GM12864 (cell line): Measurements from ENCODE around the gene CDCP2.
"Not testable (repeated sequence)": the region's sequence is repeated elsewhere in the genome, so short reads cannot be mapped to it uniquely, and the experiment has no call there.

ENCODE experiments used
- DNase-seq: peaks from one replicate; pipeline ENCODE4 v3.0.0-alpha.2; 2011; ENCODE audit warnings: low read depth
- H3K4me3 ChIP-seq: 2 replicates; pipeline ENCODE4 v1.5.1; 2011; ENCODE audit warnings: mild to moderate bottlenecking, low read depth, low read length, control low read depth
- TF ChIP-seq, protein P1 (sequence below): IDR thresholded peaks from 2 replicates; pipeline ENCODE4 v1.5.1; 2011; ENCODE audit warnings: low read depth, mild to moderate bottlenecking, moderate library complexity, low read length, control low read depth, inconsistent platforms; ENCODE audit errors: missing control alignments

The CDCP2 gene

GRCh38 chr1:54169068-54169467 lies 16.3 kb upstream of the CDCP2 start:
- no peak overlapping the region for H3K4me3 ChIP-seq
- DNase-seq: no peak
- TF ChIP-seq, protein P1, sequence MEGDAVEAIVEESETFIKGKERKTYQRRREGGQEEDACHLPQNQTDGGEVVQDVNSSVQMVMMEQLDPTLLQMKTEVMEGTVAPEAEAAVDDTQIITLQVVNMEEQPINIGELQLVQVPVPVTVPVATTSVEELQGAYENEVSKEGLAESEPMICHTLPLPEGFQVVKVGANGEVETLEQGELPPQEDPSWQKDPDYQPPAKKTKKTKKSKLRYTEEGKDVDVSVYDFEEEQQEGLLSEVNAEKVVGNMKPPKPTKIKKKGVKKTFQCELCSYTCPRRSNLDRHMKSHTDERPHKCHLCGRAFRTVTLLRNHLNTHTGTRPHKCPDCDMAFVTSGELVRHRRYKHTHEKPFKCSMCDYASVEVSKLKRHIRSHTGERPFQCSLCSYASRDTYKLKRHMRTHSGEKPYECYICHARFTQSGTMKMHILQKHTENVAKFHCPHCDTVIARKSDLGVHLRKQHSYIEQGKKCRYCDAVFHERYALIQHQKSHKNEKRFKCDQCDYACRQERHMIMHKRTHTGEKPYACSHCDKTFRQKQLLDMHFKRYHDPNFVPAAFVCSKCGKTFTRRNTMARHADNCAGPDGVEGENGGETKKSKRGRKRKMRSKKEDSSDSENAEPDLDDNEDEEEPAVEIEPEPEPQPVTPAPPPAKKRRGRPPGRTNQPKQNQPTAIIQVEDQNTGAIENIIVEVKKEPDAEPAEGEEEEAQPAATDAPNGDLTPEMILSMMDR: no peak

DNA sequence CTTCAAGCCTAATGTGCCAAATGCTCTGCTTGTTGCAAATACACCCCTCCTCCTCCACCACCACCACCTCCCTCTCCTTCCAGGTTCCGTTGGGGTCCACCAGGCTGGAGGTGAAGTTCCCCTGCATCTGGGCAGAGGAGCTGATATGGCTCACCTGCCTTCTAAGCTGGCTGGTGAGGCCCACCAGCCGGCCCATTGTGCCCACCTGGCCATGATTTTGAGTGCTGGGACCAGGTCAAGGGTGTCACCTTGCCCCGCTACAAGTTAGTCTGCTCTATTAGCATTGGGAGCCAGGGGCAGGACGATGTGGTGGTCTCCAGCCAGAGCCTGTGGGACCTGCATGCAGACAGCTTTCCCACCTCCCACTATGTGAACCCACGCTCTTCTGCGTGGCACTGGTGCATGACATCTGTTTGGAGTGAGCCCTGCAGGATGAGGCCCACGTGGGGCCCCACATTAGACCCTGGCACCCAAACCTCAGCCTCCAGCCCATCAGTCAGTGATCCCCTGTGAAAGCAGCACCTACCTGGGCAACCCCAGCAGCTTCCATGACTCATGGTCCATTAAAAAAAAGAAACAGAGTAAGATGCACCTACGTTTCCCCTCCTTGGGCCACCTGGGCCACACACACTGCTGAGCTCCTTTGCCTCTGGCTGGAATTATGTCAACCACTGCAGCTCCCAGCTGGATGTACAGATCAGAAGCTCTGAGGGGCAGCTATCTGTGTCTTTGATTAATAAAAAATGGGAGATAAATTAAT lies 15.6 kb upstream of the CDCP2 start:
- DNase-seq: no peak
- TF ChIP-seq, protein P1: no peak

DNA sequence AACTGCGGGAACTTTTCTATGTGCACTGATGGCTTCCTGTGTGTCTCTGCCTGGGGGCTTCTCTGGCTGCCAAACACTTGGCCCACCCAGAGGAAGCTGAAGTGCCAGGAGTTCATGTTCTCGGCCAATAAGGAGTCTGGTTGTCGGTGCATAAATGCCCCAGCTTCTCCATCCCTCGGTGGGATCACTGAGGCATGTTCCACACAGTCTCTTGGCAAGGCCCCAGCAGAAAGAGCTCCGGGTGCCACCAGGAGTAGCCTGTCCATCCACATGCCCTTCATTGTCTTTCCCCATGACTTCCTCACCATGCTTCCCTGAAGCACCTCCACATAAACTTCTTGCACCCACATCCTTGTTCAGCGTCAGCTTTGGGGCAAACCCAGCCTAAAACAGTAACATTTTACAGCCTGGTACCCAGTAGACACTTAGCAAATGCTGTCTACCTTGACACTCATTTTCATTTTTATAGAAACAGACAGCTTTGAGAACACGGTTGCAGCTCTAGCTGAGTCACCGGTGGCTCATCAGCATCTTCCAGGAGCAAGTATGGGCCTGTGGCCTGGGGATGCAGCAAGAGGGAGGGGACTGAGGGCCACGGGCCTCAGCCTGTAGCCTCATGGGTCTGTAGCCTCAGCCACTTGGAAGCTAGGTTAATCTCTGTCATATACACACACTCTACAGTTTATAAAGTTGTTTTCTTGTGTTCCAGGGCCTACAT lies 14.8 kb upstream of the CDCP2 start:
- DNase-seq: no peak
- no peak overlapping the region for H3K4me3 ChIP-seq
- TF ChIP-seq, protein P1: no peak

More for the DNA sequence above, 15.6 kb upstream of the CDCP2 start:
- H3K4me3 ChIP-seq: no peak overlapping the region

DNA sequence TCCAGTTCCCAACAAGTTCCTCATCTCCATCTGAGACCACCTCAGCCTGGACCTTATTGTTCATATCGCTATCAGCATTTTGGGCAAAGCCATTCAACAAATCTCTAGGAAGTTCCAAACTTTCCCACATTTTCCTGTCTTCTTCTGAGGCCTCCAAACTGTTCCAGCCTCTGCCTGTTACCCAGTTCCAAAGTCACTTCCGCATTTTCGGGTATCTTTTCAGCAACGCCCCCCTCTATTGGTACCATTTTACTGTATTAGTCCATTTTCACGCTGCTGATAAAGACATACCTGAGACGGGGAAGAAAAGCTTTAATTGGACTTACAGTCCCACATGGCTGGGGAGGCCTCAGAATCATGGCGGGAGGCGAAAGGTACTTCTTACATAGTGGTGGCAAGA lies 13.6 kb upstream of the CDCP2 start:
- DNase-seq, H3K4me3 ChIP-seq: not testable (repeated sequence)

DNA sequence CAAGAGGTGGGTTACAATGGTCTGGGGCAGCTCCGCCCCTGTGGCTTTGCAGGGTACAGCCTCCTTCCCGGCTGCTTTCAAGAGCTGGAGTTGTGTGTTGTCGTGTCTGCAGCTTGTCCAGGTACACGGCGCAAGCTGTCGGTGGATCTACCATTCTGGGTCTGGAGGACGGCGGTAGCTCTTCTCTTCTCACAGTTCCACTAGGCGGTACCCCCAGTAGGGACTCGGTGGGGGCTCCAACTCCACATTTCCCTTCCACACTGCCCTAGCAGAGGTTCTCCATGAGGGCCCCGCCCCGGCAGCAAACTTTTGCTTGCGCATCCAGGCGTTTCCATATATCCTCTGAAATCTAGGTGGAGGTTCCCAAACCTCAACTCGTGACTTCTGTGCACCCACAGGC lies 12.3 kb upstream of the CDCP2 start:
- no peak overlapping the region for H3K4me3 ChIP-seq
- no peak for DNase-seq
- TF ChIP-seq, protein P1: no peak

DNA sequence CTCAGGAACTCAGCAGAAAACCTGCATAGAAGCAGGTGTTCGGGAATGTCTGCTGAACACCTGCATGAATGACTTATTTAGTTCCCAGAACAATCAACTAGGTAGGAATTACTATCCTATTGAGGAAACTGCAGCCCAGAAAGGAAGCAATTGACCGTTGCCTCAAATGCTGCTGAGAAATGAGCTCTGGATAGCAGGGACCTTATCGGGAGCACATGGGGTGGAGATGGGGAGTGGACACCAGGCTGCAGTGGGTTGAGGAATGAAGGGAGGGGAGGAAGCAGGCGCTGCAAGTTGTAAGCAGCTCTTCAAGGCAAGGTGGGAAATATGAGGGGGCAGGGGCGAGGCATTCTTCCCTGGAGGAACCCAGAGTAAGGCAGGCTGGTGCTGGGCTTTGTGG lies 10.8 kb upstream of the CDCP2 start:
- TF ChIP-seq, protein P1: no peak
- H3K4me3 ChIP-seq: no peak overlapping the region
- no peak for DNase-seq

DNA sequence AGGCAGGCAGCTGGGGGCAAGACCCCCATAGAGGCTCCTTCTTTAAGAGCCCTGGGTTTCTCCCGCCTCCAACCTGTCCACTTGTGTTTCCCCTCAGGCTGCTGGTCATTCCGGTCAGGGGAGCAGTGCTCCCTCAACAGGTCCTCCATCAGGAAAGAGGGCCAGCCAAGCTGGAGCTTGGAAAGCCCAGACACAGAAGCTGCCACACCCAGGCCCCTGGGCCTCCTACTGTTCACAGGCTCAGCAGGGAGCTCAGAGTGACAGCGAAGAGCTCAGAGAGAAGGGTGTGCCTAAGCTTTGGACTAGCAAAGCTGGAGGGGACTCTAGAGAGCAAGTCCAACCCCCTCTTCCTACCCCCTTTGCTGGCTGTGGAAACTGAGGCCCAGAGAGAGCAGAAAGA lies 10.3 kb upstream of the CDCP2 start:
- no peak overlapping the region for H3K4me3 ChIP-seq
- no peak for DNase-seq
- TF ChIP-seq, protein P1: no peak
